Measurements from ENCODE around the gene DCTN2.

DNA sequence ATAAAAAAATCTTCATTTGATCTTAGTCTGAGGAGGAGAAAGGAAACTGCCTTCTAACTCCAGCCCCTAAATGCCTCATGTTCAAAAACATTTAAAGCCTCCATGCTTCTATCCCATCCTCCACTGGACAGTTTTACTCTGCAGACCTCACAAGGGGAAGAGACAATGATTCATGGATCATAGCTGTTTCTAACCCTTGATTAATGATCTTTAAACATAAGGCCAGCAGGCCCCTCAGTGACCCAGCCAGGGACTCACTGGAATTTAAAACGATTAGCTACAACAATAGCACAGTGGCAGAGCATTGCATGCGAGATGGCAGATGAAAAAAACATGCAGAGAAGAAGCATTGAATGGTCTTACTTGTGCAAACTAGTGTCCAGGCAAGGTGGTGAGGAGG, 6.0 kb downstream of the DCTN2 start:
- TF ChIP-seq, protein P1, sequence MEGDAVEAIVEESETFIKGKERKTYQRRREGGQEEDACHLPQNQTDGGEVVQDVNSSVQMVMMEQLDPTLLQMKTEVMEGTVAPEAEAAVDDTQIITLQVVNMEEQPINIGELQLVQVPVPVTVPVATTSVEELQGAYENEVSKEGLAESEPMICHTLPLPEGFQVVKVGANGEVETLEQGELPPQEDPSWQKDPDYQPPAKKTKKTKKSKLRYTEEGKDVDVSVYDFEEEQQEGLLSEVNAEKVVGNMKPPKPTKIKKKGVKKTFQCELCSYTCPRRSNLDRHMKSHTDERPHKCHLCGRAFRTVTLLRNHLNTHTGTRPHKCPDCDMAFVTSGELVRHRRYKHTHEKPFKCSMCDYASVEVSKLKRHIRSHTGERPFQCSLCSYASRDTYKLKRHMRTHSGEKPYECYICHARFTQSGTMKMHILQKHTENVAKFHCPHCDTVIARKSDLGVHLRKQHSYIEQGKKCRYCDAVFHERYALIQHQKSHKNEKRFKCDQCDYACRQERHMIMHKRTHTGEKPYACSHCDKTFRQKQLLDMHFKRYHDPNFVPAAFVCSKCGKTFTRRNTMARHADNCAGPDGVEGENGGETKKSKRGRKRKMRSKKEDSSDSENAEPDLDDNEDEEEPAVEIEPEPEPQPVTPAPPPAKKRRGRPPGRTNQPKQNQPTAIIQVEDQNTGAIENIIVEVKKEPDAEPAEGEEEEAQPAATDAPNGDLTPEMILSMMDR (IDR thresholded peaks at IDR 0.05), result no peak
- no peak for TF ChIP-seq EZH2 (IDR thresholded peaks at IDR 0.05; ENCODE audit: borderline replicate concordance, insufficient read depth, low read depth, low read length, poor library complexity, severe bottlenecking)
